Uterus (tissue), 4 donors: ENCODE data around the gene EMC10. TPM values are rescaled to one million over a fixed set of nuclear protein-coding genes. Genes with fewer than 3 reads are reported as not detected.
"Not testable (repeated sequence)": the region's sequence is repeated elsewhere in the genome, so short reads cannot be mapped to it uniquely, and the experiment has no call there.

ENCODE experiments used
- DNase-seq, 2 donors: peaks; one replicate each; pipeline ENCODE4 v3.0.0-alpha.2; 2019 to 2020
- H3K27ac ChIP-seq, 2 donors: fragments of 200-600 bp; sonication (generic); 1 replicate in 1 of 2; 2 replicates in 1 of 2; pipeline ENCODE4 v1.5.1; 2016 to 2018
- H3K27me3 ChIP-seq, 2 donors: fragments of 200-600 bp; sonication (generic); one replicate each; pipeline ENCODE4 v1.5.1; 2018 to 2019; ENCODE audit warnings: control low read depth in 1 of 2
- H3K36me3 ChIP-seq, 2 donors: fragments of 200-600 bp; sonication (generic); one replicate each; pipeline ENCODE4 v1.5.1; 2019; ENCODE audit warnings: control low read depth in 1 of 2
- H3K4me1 ChIP-seq, 2 donors: fragments of 200-600 bp; sonication (generic); one replicate each; pipeline ENCODE4 v1.5.1; 2018 to 2019; ENCODE audit warnings: control low read depth in 1 of 2
- H3K4me3 ChIP-seq, 2 donors: fragments of 200-600 bp; sonication (generic); 1 replicate in 1 of 2; 2 replicates in 1 of 2; pipeline ENCODE4 v1.5.1; 2018 to 2019; ENCODE audit warnings: mild to moderate bottlenecking in 1 of 2
- H3K9me3 ChIP-seq, 2 donors: fragments of 200-600 bp; sonication (generic); one replicate each; pipeline ENCODE4 v1.5.1; 2019; ENCODE audit warnings: control low read depth in 1 of 2
- POLR2A ChIP-seq, 2 donors: fragments of 450-650 bp; IDR thresholded peaks; one replicate each; pipeline ENCODE4 v1.6.1; 2016; ENCODE audit warnings: antibody characterized with exemption in 2 of 2, mild to moderate bottlenecking in 1 of 2, moderate library complexity in 1 of 2
- intact Hi-C: fragments of 100-400 bp; cut with DNase I; formaldehyde crosslinking; loops from one replicate; pipeline ENCODE4 v1.15.1; 2023; ENCODE audit warnings: low total_unique reads
- total RNA-seq, 4 donors: library from RNA; depleted of rRNA in 3 of 4; stranded (reverse); fragments of >200 nt in 3 of 4; gene quantifications; one replicate each; pipeline versions ENCODE4 v1.1.0 to v1.2.4, GENCODE V29; 2014 to 2023
- TF ChIP-seq, protein P1 (sequence below), 4 experiments: fragments of 200-600 bp in 2 of 4; fragments of 450-650 bp in 2 of 4; sonication (generic) in 2 of 4; IDR thresholded peaks; one replicate each; pipeline ENCODE4 v1.5.1; 2016 to 2019; ENCODE audit warnings: antibody characterized with exemption in 4 of 4, mild to moderate bottlenecking in 2 of 4, moderate library complexity in 1 of 4
- donor health status: DM: yes; HTN: yes; CAD: no.

EMC10 gene
- total RNA-seq, 4 donors from 2014 or later, result 30.5 to 121 (median 45.8) TPM

DNA sequence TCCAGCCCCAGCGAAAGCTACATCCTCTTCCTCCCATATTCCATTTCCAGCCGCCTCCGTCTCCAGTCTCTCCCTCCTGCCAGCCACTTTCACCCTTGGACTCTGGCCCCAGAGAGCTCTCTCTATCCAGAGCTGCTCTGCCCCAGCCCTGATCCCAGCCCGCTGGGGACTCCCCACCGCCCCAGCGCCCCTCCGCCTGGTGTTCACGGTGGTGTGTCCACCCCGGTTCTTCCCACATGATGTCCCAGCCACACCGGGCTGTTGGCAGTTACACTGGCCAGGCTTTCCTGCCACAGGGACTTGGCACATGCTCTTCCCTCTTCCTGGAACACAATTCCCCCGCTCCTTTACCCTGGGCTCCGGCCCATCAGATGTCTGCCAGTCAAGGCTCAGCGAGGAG lies 11.3 kb upstream of the EMC10 start:
- Histone ChIP-seq H3K9me3 (no peaks in the 10 kb centered on the region), H3K27ac (no peak overlapping the region), H3K36me3 (no peaks in the 10 kb centered on the region), H3K4me1 (no peaks in the 10 kb centered on the region), H3K4me3 (no peak overlapping the region), H3K27me3 (no peaks in the 10 kb centered on the region)
- DNase-seq, result no peak
- intact Hi-C loops, result no loop called here
- no peak for TF ChIP-seq POLR2A (IDR thresholded peaks at IDR 0.05)

DNA sequence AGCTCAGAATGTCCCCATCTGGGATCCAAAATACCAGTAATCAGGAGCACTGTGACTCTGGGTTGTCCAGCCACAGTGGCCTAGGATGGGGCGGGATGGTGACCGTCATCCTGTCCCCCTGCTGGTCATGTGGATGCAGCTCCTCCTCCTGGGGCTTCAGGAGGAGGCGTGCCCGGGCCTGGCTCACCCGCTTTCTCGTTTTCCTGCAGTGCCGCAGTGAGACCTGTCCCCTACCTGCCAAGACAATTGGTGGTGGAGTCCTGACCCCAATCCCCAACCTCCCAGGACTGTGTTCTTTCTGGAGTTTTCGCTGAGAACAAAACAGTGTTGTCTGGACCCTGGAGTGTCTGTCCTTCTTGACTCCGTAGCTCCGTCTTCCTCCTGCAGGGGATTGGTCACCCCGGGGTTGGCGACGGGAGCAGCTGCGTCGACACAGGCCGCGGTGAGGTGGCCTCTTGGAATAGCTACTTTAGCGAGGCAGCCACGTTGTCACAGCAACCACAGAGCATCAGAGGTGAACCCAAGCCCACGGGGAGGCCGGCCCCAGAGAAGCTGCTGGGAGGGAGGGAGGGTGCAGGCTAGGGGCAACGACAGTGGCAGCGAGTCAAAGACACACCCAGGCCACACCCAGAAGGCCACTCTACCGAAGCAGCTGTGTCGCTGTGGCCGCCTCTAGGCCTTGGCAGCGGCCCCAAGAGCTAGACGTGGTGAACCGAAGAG lies 10.2 kb upstream of the EMC10 start:
- Histone ChIP-seq H3K27me3 (no peaks in the 10 kb centered on the region), H3K9me3 (no peaks in the 10 kb centered on the region), H3K4me3 (no peak overlapping the region), H3K27ac (no peak overlapping the region), H3K36me3 (no peaks in the 10 kb centered on the region), H3K4me1 (no peaks in the 10 kb centered on the region)
- intact Hi-C loops, result no loop called here
- TF ChIP-seq, protein P1, sequence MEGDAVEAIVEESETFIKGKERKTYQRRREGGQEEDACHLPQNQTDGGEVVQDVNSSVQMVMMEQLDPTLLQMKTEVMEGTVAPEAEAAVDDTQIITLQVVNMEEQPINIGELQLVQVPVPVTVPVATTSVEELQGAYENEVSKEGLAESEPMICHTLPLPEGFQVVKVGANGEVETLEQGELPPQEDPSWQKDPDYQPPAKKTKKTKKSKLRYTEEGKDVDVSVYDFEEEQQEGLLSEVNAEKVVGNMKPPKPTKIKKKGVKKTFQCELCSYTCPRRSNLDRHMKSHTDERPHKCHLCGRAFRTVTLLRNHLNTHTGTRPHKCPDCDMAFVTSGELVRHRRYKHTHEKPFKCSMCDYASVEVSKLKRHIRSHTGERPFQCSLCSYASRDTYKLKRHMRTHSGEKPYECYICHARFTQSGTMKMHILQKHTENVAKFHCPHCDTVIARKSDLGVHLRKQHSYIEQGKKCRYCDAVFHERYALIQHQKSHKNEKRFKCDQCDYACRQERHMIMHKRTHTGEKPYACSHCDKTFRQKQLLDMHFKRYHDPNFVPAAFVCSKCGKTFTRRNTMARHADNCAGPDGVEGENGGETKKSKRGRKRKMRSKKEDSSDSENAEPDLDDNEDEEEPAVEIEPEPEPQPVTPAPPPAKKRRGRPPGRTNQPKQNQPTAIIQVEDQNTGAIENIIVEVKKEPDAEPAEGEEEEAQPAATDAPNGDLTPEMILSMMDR (IDR thresholded peaks at IDR 0.05), result no peak
- no peak for TF ChIP-seq POLR2A (IDR thresholded peaks at IDR 0.05)
- no peak for DNase-seq

DNA sequence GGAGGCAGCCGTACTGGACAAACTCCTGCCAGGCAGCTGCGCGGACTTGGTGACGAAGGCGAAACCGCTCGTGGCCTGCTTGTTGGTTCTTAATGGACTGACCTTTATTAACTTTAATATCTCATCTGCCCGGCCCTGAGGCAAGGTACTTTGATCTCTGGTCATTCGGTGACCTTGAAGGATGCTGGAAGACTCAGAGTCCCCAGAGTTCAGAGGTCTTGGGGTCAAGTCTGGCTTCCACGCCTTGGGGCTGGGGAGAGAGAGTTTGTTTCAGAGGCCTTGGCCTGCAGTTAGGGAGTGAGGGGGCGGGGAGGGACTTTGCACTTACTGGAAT lies 9.6 kb upstream of the EMC10 start:
- Histone ChIP-seq H3K36me3 (no peaks in the 10 kb centered on the region), H3K27me3 (no peaks in the 10 kb centered on the region), H3K4me1 (no peaks in the 10 kb centered on the region), H3K4me3 (no peak overlapping the region), H3K9me3 (no peaks in the 10 kb centered on the region), H3K27ac (no peak overlapping the region)
- intact Hi-C loops, result no loop called here
- no peak for DNase-seq
- no peak for TF ChIP-seq POLR2A (IDR thresholded peaks at IDR 0.05)
- TF ChIP-seq, protein P1 (IDR thresholded peaks at IDR 0.05), result no peak

DNA sequence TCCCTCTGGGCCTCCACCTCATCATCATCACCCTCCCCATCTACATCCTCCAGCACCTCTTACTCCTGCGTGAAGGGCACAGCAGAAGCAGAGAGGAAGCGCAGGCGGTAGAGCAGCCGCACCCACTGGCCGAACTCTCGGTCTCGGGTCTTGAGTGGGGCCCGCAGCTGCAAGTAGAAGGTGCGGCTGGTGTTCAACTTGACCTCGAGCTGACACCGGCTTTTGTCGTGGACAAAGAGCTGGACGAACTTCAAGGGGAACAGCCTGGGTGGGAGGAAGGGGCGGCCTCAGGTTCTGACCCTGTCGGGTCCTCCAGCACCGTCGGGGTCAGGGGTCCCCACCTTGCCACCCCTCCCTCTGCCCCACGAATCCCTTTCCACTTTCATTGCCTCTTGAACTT lies 8.7 kb upstream of the EMC10 start:
- TF ChIP-seq, protein P1 (IDR thresholded peaks at IDR 0.05), result no peak
- no peak for TF ChIP-seq POLR2A (IDR thresholded peaks at IDR 0.05)
- Histone ChIP-seq H3K4me3 (no peak overlapping the region), H3K27me3 (no peaks in the 10 kb centered on the region), H3K27ac (no peak overlapping the region), H3K4me1 (no peaks in the 10 kb centered on the region), H3K9me3 (no peaks in the 10 kb centered on the region), H3K36me3 (no peaks in the 10 kb centered on the region)
- DNase-seq, result no peak
- intact Hi-C loops, result no loop called here

DNA sequence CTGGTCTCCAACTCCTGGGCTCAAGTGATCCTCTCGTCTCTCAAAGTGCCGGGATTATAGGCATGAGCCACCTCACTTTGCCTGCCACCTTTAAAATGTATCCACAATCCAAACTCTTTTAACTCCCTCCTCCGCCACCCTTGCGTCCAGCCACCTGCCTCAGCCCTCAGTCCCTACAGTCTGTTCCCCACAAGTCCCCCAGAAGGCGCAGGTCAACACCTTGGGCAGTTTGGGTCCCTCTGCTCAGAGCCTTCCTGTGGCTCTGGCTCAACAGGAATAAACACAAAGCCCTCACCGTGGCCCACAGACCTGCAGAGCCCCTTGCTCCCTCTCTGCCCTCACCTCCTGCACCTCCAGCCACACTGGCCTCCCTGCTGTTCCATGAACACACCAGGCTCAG lies 7.5 kb upstream of the EMC10 start:
- TF ChIP-seq, protein P1 (IDR thresholded peaks at IDR 0.05), result no peak
- no peak for TF ChIP-seq POLR2A (IDR thresholded peaks at IDR 0.05)
- Histone ChIP-seq H3K36me3 (no peaks in the 10 kb centered on the region), H3K27ac (no peak overlapping the region), H3K27me3 (no peaks in the 10 kb centered on the region), H3K9me3 (no peaks in the 10 kb centered on the region), H3K4me1 (no peaks in the 10 kb centered on the region), H3K4me3 (no peak overlapping the region)
- intact Hi-C loops, result no loop called here
- no peak for DNase-seq

DNA sequence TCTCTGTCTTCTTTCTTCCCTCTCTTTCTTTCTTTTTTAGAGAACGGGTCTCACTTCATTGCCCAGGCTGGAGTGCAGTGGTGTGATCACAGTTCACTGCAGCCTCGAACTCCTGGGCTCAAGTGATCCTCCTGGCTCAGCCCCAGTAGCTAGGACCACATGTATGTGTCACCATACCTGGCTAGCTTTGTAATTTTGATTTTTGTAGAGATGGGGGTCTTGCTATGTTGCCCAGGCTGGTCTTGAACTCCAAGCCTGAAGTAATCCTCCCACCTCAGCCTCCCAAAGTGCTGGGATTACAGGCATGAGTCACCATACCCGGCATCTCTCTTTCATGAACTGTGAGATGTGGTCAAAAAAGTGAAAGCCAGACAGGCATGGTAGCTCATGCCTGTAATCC lies 3.0 kb upstream of the EMC10 start:
- H3K36me3 ChIP-seq, H3K27ac ChIP-seq, H3K9me3 ChIP-seq, H3K27me3 ChIP-seq, DNase-seq, H3K4me3 ChIP-seq, intact Hi-C loops: not testable (repeated sequence)
- peaks cover 0 to 10% of the 10 kb centered on the region in 2 donors for H3K4me1 ChIP-seq
